HG03469 (cell line): ENCODE data around the gene TIPARP.
"Not testable (repeated sequence)": the region's sequence is repeated elsewhere in the genome, so short reads cannot be mapped to it uniquely, and the experiment has no call there.

Experiments used
- ATAC-seq: cut with Tn5 transposase; IDR thresholded peaks from one replicate; pipeline ENCODE4 v1.9.1; 2021; ENCODE audit warnings: mild to moderate bottlenecking, moderate library complexity, moderate number of reproducible peaks; ENCODE audit not compliant: unreplicated experiment

Gene TIPARP

GRCh38 chr3:156707588-156707987, 33.2 kb downstream of the TIPARP start:
- no peak for ATAC-seq

GRCh38 chr3:156710429-156710828, 36.0 kb downstream of the TIPARP start:
- ATAC-seq: no peak

- no peak for ATAC-seq
Observed at GRCh38 chr3:156711113-156711512, 36.7 kb downstream of the TIPARP start.

GRCh38 chr3:156711944-156712343, 37.6 kb downstream of the TIPARP start:
- ATAC-seq: peak; percentile 89

- ATAC-seq: no peak
Observed at GRCh38 chr3:156716105-156716862, 41.9 kb downstream of the TIPARP start.

- ATAC-seq: no peak
Observed at GRCh38 chr3:156718622-156719306, 44.4 kb downstream of the TIPARP start.

- ATAC-seq: no peak
Observed at GRCh38 chr3:156720826-156721225, 46.4 kb downstream of the TIPARP start.

GRCh38 chr3:156721687-156722618, 47.6 kb downstream of the TIPARP start:
- ATAC-seq: no peak

GRCh38 chr3:156723182-156723619, 48.8 kb downstream of the TIPARP start:
- ATAC-seq: no peak

GRCh38 chr3:156725682-156726081, 51.3 kb downstream of the TIPARP start:
- no peak for ATAC-seq

GRCh38 chr3:156726456-156726855, 52.1 kb downstream of the TIPARP start:
- ATAC-seq: no peak

GRCh38 chr3:156727519-156728205, 53.3 kb downstream of the TIPARP start:
- peak; percentile 71 for ATAC-seq

GRCh38 chr3:156728267-156728985, 54.0 kb downstream of the TIPARP start:
- ATAC-seq: no peak

GRCh38 chr3:156729460-156730179, 55.2 kb downstream of the TIPARP start:
- ATAC-seq: no peak

- ATAC-seq: no peak
Observed at GRCh38 chr3:156731813-156732212, 57.4 kb downstream of the TIPARP start.

GRCh38 chr3:156732261-156732660, 57.9 kb downstream of the TIPARP start:
- no peak for ATAC-seq

- ATAC-seq: no peak
Observed at GRCh38 chr3:156732715-156733421, 58.5 kb downstream of the TIPARP start.

- not testable (repeated sequence) for ATAC-seq
Observed at GRCh38 chr3:156734661-156735060, 60.3 kb downstream of the TIPARP start.

GRCh38 chr3:156735471-156735870, 61.1 kb downstream of the TIPARP start:
- no peak for ATAC-seq
